Colonic mucosa (tissue), 4 donors: ENCODE data around the gene CFAP45. TPM values are rescaled to one million over a fixed set of nuclear protein-coding genes. Genes with fewer than 3 reads are reported as not detected.

Source experiments
- DNase-seq: peaks from one replicate; pipeline ENCODE4 v3.0.0-alpha.2; 2020
- H3K27ac ChIP-seq: fragments of 200-600 bp; one replicate; pipeline ENCODE4 v1.8.0; 2021
- H3K27me3 ChIP-seq: fragments of 200-600 bp; one replicate; pipeline ENCODE4 v1.8.0; 2021
- H3K36me3 ChIP-seq: fragments of 200-600 bp; one replicate; pipeline ENCODE4 v1.8.0; 2021
- H3K4me1 ChIP-seq: fragments of 200-600 bp; one replicate; pipeline ENCODE4 v1.8.0; 2021; ENCODE audit warnings: mild to moderate bottlenecking
- H3K4me3 ChIP-seq: fragments of 200-600 bp; one replicate; pipeline ENCODE4 v1.8.0; 2021
- H3K9ac ChIP-seq, 2 donors: one replicate each; pipeline ENCODE4 v1.7.0; 2013; ENCODE audit warnings: control low read depth in 2 of 2, low read depth in 2 of 2, low read length in 2 of 2
- H3K9me3 ChIP-seq: fragments of 200-600 bp; one replicate; pipeline ENCODE4 v1.8.0; 2021
- CTCF ChIP-seq: fragments of 200-600 bp; IDR thresholded peaks from one replicate; pipeline ENCODE4 v1.8.0; 2022; ENCODE audit warnings: antibody characterized with exemption, mild to moderate bottlenecking
- intact Hi-C: fragments of 100-400 bp; cut with DNase I; formaldehyde crosslinking; loops from one replicate; pipeline ENCODE4 v1.14.1; 2022
- microRNA-seq: library from miRNA; unstranded; fragments of <30 nt; microRNA quantifications from one replicate; pipeline ENCODE4, GENCODE V29; 2019
- total RNA-seq, 2 donors: library from RNA; stranded (reverse); fragmentation: NEBNext Ultra II Directional in 1 of 2; extraction: Animal tissue kit (Norgen Biotek cat#: 25700) in 1 of 2; gene quantifications; one replicate each; pipeline ENCODE4 v1.2.1, GENCODE V29; 2021
- donor health status: healthy.
- donor health status: DM: no; HTN: no; CAD: no.
- donor health status: DM: no; HTN: no; CAD: no.

CFAP45 gene
- total RNA-seq, 2 donors from 2014 or later: 0.30 TPM; not detected in 1

GRCh38 chr1:159825564-159825963 lies 74.4 kb downstream of the CFAP45 start:
- no peaks in the 10 kb centered on the region for H3K36me3 ChIP-seq
- H3K27ac ChIP-seq: no peak overlapping the region
- H3K9me3 ChIP-seq: no peaks in the 10 kb centered on the region
- H3K27me3 ChIP-seq: no peaks in the 10 kb centered on the region
- H3K4me3 ChIP-seq: no peak overlapping the region
- no peaks in the 10 kb centered on the region for H3K4me1 ChIP-seq
- intact Hi-C loops: no loop called here
- no peak overlapping the region for H3K9ac ChIP-seq
- DNase-seq: no peak
- no peak for TF ChIP-seq CTCF

GRCh38 chr1:159823406-159823805 lies 76.6 kb downstream of the CFAP45 start:
- H3K4me3 ChIP-seq: no peak overlapping the region
- H3K9ac ChIP-seq: no peak overlapping the region
- intact Hi-C loops: loop anchor here (5.0 kb wide), 1 partner anchor 49 kb away; no protein-coding TSS in a partner anchor
- TF ChIP-seq CTCF: no peak
- no peaks in the 10 kb centered on the region for H3K9me3 ChIP-seq
- no peak overlapping the region for H3K27ac ChIP-seq
- H3K27me3 ChIP-seq: no peaks in the 10 kb centered on the region
- H3K36me3 ChIP-seq: no peaks in the 10 kb centered on the region
- no peak for DNase-seq
- no peaks in the 10 kb centered on the region for H3K4me1 ChIP-seq

Small RNA genes within 50 kb of the gene (microRNA-seq; reads per million reads assigned to microRNA genes)
- not detected for gene MIR4259

Other genes starting within 250 kb of the CFAP45 start
- 1 to 10 TPM in 1 of 2 donors, not detected in 1; 1.9 TPM for gene CRP, start 185.6 kb downstream of the CFAP45 start, total RNA-seq
- 10 to 100 TPM; 43.3 to 50.4 TPM for gene DUSP23, start 119.2 kb downstream of the CFAP45 start, total RNA-seq
- gene FCRL6, start 97.8 kb downstream of the CFAP45 start, total RNA-seq: not detected
- 1 to 10 TPM; 1.5 to 1.9 TPM for gene SLAMF8, start 73.3 kb downstream of the CFAP45 start, total RNA-seq
- not detected for gene VSIG8, start 37.5 kb downstream of the CFAP45 start, total RNA-seq
- 100 to 1,000 TPM; 354 to 515 TPM for gene TAGLN2, start 25.3 kb upstream of the CFAP45 start, total RNA-seq
- 10 to 100 TPM; 14.1 to 41.8 TPM for gene IGSF9, start 45.4 kb upstream of the CFAP45 start, total RNA-seq
- gene SLAMF9, start 54.1 kb upstream of the CFAP45 start, total RNA-seq: not detected
- 1 to 10 TPM; 4.0 to 6.2 TPM for gene PIGM, start 131.8 kb upstream of the CFAP45 start, total RNA-seq
- gene KCNJ10, start 170.0 kb upstream of the CFAP45 start, total RNA-seq: under 1 TPM in 1 of 2 donors, not detected in 1; 0.29 TPM
- gene KCNJ9, start 181.4 kb upstream of the CFAP45 start, total RNA-seq: under 1 TPM; 0.11 to 0.30 TPM
- gene IGSF8, start 198.5 kb upstream of the CFAP45 start, total RNA-seq: 10 to 100 TPM; 53.6 to 60.2 TPM
- 1 to 10 TPM; 1.5 to 6.1 TPM for gene ATP1A2, start 215.6 kb upstream of the CFAP45 start, total RNA-seq